GM10248 (cell line): ENCODE measurements around the gene PCDHGC3.
A peak's percentile ranks its signal among the peaks of the same experiment; 100 is the strongest.
"Not testable (repeated sequence)": the region's sequence is repeated elsewhere in the genome, so short reads cannot be mapped to it uniquely, and the experiment has no call there.

Experiments
- CTCF ChIA-PET: fragments of 300-600 bp; sonication (Branson Sonifier 250); formaldehyde crosslinking; extraction: SDS; loops from one replicate; lab custom pipeline; 2021; ENCODE audit warnings: antibody characterized with exemption; lab: Yijun Ruan, JAX
- POLR2A ChIA-PET: fragments of 350-650 bp; sonication (Branson Sonifier 250); formaldehyde crosslinking; extraction: SDS; loops from one replicate; lab custom pipeline; 2020; ENCODE audit warnings: antibody characterized with exemption; lab: Yijun Ruan, JAX
- DNase-seq: peaks from one replicate; pipeline ENCODE4 v3.0.0; 2012; ENCODE audit errors: extremely low spot score
- TF ChIP-seq, protein P1 (sequence below): IDR thresholded peaks from 2 replicates; pipeline ENCODE4 v1.5.1; 2012; ENCODE audit warnings: mild to moderate bottlenecking, low read depth; ENCODE audit errors: extremely low read depth, missing control alignments, control extremely low read depth

Gene PCDHGC3

GRCh38 chr5:141475625-141476131 is at the start of gene PCDHGC3:
Gene PCDHGC3 (plus strand): TSS chr5:141475966. CDS start chr5:141476117, 151 bp downstream.
- peak; percentile 89 for DNase-seq
- TF ChIP-seq, protein P1, sequence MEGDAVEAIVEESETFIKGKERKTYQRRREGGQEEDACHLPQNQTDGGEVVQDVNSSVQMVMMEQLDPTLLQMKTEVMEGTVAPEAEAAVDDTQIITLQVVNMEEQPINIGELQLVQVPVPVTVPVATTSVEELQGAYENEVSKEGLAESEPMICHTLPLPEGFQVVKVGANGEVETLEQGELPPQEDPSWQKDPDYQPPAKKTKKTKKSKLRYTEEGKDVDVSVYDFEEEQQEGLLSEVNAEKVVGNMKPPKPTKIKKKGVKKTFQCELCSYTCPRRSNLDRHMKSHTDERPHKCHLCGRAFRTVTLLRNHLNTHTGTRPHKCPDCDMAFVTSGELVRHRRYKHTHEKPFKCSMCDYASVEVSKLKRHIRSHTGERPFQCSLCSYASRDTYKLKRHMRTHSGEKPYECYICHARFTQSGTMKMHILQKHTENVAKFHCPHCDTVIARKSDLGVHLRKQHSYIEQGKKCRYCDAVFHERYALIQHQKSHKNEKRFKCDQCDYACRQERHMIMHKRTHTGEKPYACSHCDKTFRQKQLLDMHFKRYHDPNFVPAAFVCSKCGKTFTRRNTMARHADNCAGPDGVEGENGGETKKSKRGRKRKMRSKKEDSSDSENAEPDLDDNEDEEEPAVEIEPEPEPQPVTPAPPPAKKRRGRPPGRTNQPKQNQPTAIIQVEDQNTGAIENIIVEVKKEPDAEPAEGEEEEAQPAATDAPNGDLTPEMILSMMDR: peak; percentile 75
- CTCF ChIA-PET: interaction anchor here (0.6 to 8.6 kb wide), 34 partner anchors 8 to 155 kb away, joined by 3 to 130 read pairs (median 5); partner anchors contain the start of genes DIAPH1, PCDHGA10, PCDHGA11 and PCDHGA12
- POLR2A ChIA-PET: no interaction called here

- CTCF ChIA-PET: interaction anchor here (0.8 to 4.7 kb wide), 6 partner anchors 10 to 139 kb away, joined by 3 to 24 read pairs (median 6); partner anchors contain the start of genes PCDHGB6 and PCDHGB7
- POLR2A ChIA-PET: no interaction called here
- DNase-seq: no peak
- TF ChIP-seq, protein P1: no peak
Measured at GRCh38 chr5:141427783-141428426, 47.9 kb upstream of the PCDHGC3 start.

- ChIA-PET CTCF (interaction anchor here (1.0 to 4.7 kb wide), 18 partner anchors 9 to 188 kb away, joined by 3 to 24 read pairs (median 4); partner anchors contain the start of genes DIAPH1, PCDHGA10, PCDHGA11 and PCDHGA3), POLR2A (no interaction called here)
- peak; percentile 85 for DNase-seq
- TF ChIP-seq, protein P1: peak; percentile 9
Measured at GRCh38 chr5:141430332-141431113, 45.2 kb upstream of the PCDHGC3 start, which contains the start of gene PCDHGA12. Gene PCDHGA12 (plus strand): TSS chr5:141430507. CDS start chr5:141430760, 253 bp downstream.

- POLR2A ChIA-PET: no interaction called here
- TF ChIP-seq, protein P1: no peak
- DNase-seq: peak; percentile 54
- CTCF ChIA-PET: interaction anchor here (1.3 to 4.7 kb wide), 13 partner anchors 10 to 135 kb away, joined by 3 to 24 read pairs (median 9); partner anchors contain the start of genes PCDHGA10, PCDHGA11, PCDHGA3 and PCDHGB7
Measured at GRCh38 chr5:141431286-141431685, 44.5 kb upstream of the PCDHGC3 start.

GRCh38 chr5:141432308-141432707 is 43.5 kb upstream of the PCDHGC3 start:
- POLR2A ChIA-PET, CTCF ChIA-PET, DNase-seq: not testable (repeated sequence)

GRCh38 chr5:141432726-141433125 is 43.0 kb upstream of the PCDHGC3 start:
- CTCF ChIA-PET, POLR2A ChIA-PET, DNase-seq: not testable (repeated sequence)

- no peak for DNase-seq
- TF ChIP-seq, protein P1: no peak
- POLR2A ChIA-PET: no interaction called here
- CTCF ChIA-PET: interaction anchor here (0.8 to 1.4 kb wide), 2 partner anchors 13 to 26 kb away, joined by 4 read pairs; partner anchors contain the start of genes PCDHGA11 and PCDHGB6
Measured at GRCh38 chr5:141434006-141434405, 41.8 kb upstream of the PCDHGC3 start.
